ENCODE results near the gene ASZ1. TPM values are rescaled to one million over a fixed set of nuclear protein-coding genes. Genes with fewer than 3 reads are reported as not detected.

ASZ1 gene
- total and polyA plus RNA-seq, 7 donors, result not detected

GRCh38 chr7:117399820-117400422 is 27.4 kb downstream of the ASZ1 start:
- Histone ChIP-seq H3K27ac (no peak overlapping the region), H3K4me3 (no peak overlapping the region), H3K36me3 (no peaks in the 10 kb centered on the region), H3K27me3 (no peaks in the 10 kb centered on the region), H3K9me3 (no peaks in the 10 kb centered on the region), H3K4me1 (no peaks in the 10 kb centered on the region)
- DNase-seq, result no peak
- WGBS, 2 donors, result 27 to 49% methylated on average over 4 of the region's 4 CpGs
- intact Hi-C loops (cut with DNase I), result no loop called here
- TF ChIP-seq POLR2AphosphoS5 (IDR thresholded peaks at IDR 0.05) (no peak), CTCF (IDR thresholded peaks at IDR 0.05) (no peak)

GRCh38 chr7:117395743-117396142 is 31.6 kb downstream of the ASZ1 start:
- TF ChIP-seq CTCF (IDR thresholded peaks at IDR 0.05) (no peak), POLR2A (IDR thresholded peaks at IDR 0.05) (no peak), EP300 (IDR thresholded peaks at IDR 0.05) (no peak), POLR2AphosphoS5 (IDR thresholded peaks at IDR 0.05) (no peak)
- Histone ChIP-seq H3K4me3 (no peak overlapping the region), H3K4me1 (no peaks in the 10 kb centered on the region), H3K36me3 (no peaks in the 10 kb centered on the region), H3K27ac (no peak overlapping the region), H3K27me3 (no peaks in the 10 kb centered on the region), H3K9me3 (no peaks in the 10 kb centered on the region)
- no peak for DNase-seq
- intact Hi-C loops (cut with DNase I), result no loop called here

- intact Hi-C loops (cut with DNase I), result no loop called here
- no peaks in the 10 kb centered on the region for H3K4me1 ChIP-seq
- no peak for DNase-seq
- WGBS, 2 donors, result 71 to 74% methylated on average over 1 of the region's 1 CpG
- no peak for TF ChIP-seq POLR2AphosphoS5 (IDR thresholded peaks at IDR 0.05)
- TF ChIP-seq CTCF (IDR thresholded peaks at IDR 0.05), result no peak
- no peak for TF ChIP-seq EP300 (IDR thresholded peaks at IDR 0.05)
- no peak for TF ChIP-seq POLR2A (IDR thresholded peaks at IDR 0.05)
- H3K9me3 ChIP-seq, result no peaks in the 10 kb centered on the region
- no peak overlapping the region for H3K27ac ChIP-seq
- H3K4me3 ChIP-seq, result no peak overlapping the region
- no peaks in the 10 kb centered on the region for H3K27me3 ChIP-seq
- no peaks in the 10 kb centered on the region for H3K36me3 ChIP-seq
Observed at GRCh38 chr7:117393781-117394180, 33.5 kb downstream of the ASZ1 start.

DNA sequence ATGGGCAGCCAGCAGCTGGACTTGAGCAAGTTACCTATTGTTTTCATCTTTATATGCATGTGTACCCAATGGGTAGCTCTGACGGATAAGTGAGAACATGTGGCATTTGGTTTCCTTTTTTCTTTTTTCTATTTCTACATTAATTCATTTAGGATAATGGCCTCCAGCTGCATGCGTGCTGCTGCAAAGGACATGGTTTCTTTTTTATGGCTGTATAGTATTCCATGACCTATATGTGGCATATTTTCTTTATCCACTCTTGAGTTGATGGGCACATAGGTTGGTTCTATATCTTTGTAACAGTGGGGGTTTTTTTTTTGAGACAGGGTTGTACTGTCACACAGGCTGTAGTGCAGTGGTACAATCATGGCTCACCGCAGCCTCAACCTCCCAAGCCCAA is 37.4 kb downstream of the ASZ1 start:
- 96 to 98% methylated on average over 3 of the region's 3 CpGs for WGBS, 2 donors

More for the DNA sequence above, 37.4 kb downstream of the ASZ1 start:
- Histone ChIP-seq H3K4me3 (no peak overlapping the region), H3K27me3 (no peaks in the 10 kb centered on the region), H3K36me3 (no peaks in the 10 kb centered on the region), H3K27ac (no peak overlapping the region), H3K9me3 (peaks cover 0 to 2% (median 0%) of the 10 kb centered on the region in 4 donors), H3K4me1 (no peaks in the 10 kb centered on the region)
- intact Hi-C loops (cut with DNase I), result no loop called here
- no peak for DNase-seq
- no peak for TF ChIP-seq EP300 (IDR thresholded peaks at IDR 0.05)
- TF ChIP-seq POLR2A (IDR thresholded peaks at IDR 0.05), result no peak
- TF ChIP-seq POLR2AphosphoS5 (IDR thresholded peaks at IDR 0.05), result no peak
- no peak for TF ChIP-seq CTCF (IDR thresholded peaks at IDR 0.05)

Measured in sigmoid colon (tissue), 7 donors.